ENCODE results near the gene TMA7B.
A peak's percentile ranks its signal among the peaks of the same experiment; 100 is the strongest.
"Not testable (repeated sequence)": the region's sequence is repeated elsewhere in the genome, so short reads cannot be mapped to it uniquely, and the experiment has no call there.

The TMA7B gene

GRCh38 chr22:39979048-39979447, 18.9 kb downstream of the TMA7B start:
- no peaks in the 10 kb centered on the region for H3K27me3 Mint-ChIP-seq
- peak overlapping the region in 1 of 2 donors; percentile 84 for H3K27ac Mint-ChIP-seq
- ATAC-seq = peak; percentile 80
- H3K4me1 Mint-ChIP-seq = peaks cover 31% of the 10 kb centered on the region
- no peak overlapping the region for H3K4me3 Mint-ChIP-seq
- no peaks in the 10 kb centered on the region for H3K9me3 Mint-ChIP-seq
- DNase-seq = no peak

GRCh38 chr22:39979458-39979857, 19.3 kb downstream of the TMA7B start:
- no peak overlapping the region for H3K27ac Mint-ChIP-seq
- ATAC-seq (no peak), DNase-seq (no peak)
- H3K9me3 Mint-ChIP-seq = no peaks in the 10 kb centered on the region
- H3K27me3 Mint-ChIP-seq = no peaks in the 10 kb centered on the region
- no peak overlapping the region for H3K4me3 Mint-ChIP-seq
- H3K4me1 Mint-ChIP-seq = peaks cover 31% of the 10 kb centered on the region

GRCh38 chr22:39980596-39980995, 20.4 kb downstream of the TMA7B start:
- Mint-ChIP-seq H3K27ac (peak overlapping the region in 1 of 2 donors; percentile 22), H3K4me3 (no peak overlapping the region)
- ATAC-seq = peak; percentile 19

GRCh38 chr22:39983346-39983745, 23.1 kb downstream of the TMA7B start:
- H3K4me1 Mint-ChIP-seq = peaks cover 52% of the 10 kb centered on the region
- H3K9me3 Mint-ChIP-seq = no peaks in the 10 kb centered on the region
- H3K27me3 Mint-ChIP-seq = no peaks in the 10 kb centered on the region
- H3K4me3 Mint-ChIP-seq = no peak overlapping the region
- peak overlapping the region in 1 of 2 donors; percentile 8 for H3K27ac Mint-ChIP-seq
- ATAC-seq (no peak), DNase-seq (no peak)

More at GRCh38 chr22:39980596-39980995, 20.4 kb downstream of the TMA7B start:
- H3K4me1 Mint-ChIP-seq = peaks cover 41% of the 10 kb centered on the region
- H3K9me3 Mint-ChIP-seq = no peaks in the 10 kb centered on the region
- H3K27me3 Mint-ChIP-seq = no peaks in the 10 kb centered on the region
- no peak for DNase-seq

- no peaks in the 10 kb centered on the region for H3K27me3 Mint-ChIP-seq
- no peak for DNase-seq
- peaks cover 48% of the 10 kb centered on the region for H3K4me1 Mint-ChIP-seq
- peak overlapping the region in 1 of 2 donors; percentile 77 for H3K27ac Mint-ChIP-seq
- no peak for ATAC-seq
- H3K4me3 Mint-ChIP-seq = no peak overlapping the region
- H3K9me3 Mint-ChIP-seq = no peaks in the 10 kb centered on the region
These were observed 23.8 kb downstream of the TMA7B start for GRCh38 chr22:39984006-39984405.

- no peak overlapping the region for H3K27ac Mint-ChIP-seq
- no peaks in the 10 kb centered on the region for H3K9me3 Mint-ChIP-seq
- H3K4me1 Mint-ChIP-seq = peaks cover 40% of the 10 kb centered on the region
- ATAC-seq = no peak
- no peak for DNase-seq
- H3K4me3 Mint-ChIP-seq = no peak overlapping the region
- H3K27me3 Mint-ChIP-seq = no peaks in the 10 kb centered on the region
These were observed 24.5 kb downstream of the TMA7B start for GRCh38 chr22:39984746-39985145.

- DNase-seq = peak; percentile 42 to 51
- no peaks in the 10 kb centered on the region for H3K27me3 Mint-ChIP-seq
- H3K9me3 Mint-ChIP-seq = no peaks in the 10 kb centered on the region
- H3K4me1 Mint-ChIP-seq = peaks cover 33% of the 10 kb centered on the region
- peak; percentile 94 for ATAC-seq
- peak overlapping the region; percentile 16 to 24 for H3K4me3 Mint-ChIP-seq
- peak overlapping the region in 1 of 2 donors; percentile 78 for H3K27ac Mint-ChIP-seq
These were observed 25.3 kb downstream of the TMA7B start for GRCh38 chr22:39985383-39986035.

GRCh38 chr22:39988386-39989114, 28.4 kb downstream of the TMA7B start:
- H3K9me3 Mint-ChIP-seq = no peaks in the 10 kb centered on the region
- no peak for ATAC-seq
- no peak for DNase-seq
- H3K4me3 Mint-ChIP-seq = no peak overlapping the region
- peaks cover 29% of the 10 kb centered on the region for H3K4me1 Mint-ChIP-seq
- H3K27ac Mint-ChIP-seq = peak overlapping the region in 1 of 2 donors; percentile 35
- H3K27me3 Mint-ChIP-seq = no peaks in the 10 kb centered on the region

- Mint-ChIP-seq H3K27me3 (no peaks in the 10 kb centered on the region), H3K4me3 (no peak overlapping the region), H3K9me3 (no peaks in the 10 kb centered on the region), H3K27ac (no peak overlapping the region), H3K4me1 (peaks cover 34% of the 10 kb centered on the region)
- ATAC-seq (no peak), DNase-seq (no peak)
These were observed 29.4 kb downstream of the TMA7B start for GRCh38 chr22:39989633-39990032.

- no peak overlapping the region for H3K4me3 Mint-ChIP-seq
- no peak overlapping the region for H3K27ac Mint-ChIP-seq
- H3K27me3 Mint-ChIP-seq = no peaks in the 10 kb centered on the region
- no peak for ATAC-seq
- H3K4me1 Mint-ChIP-seq = peaks cover 23% of the 10 kb centered on the region
- no peak for DNase-seq
- H3K9me3 Mint-ChIP-seq = no peaks in the 10 kb centered on the region
These were observed 30.5 kb downstream of the TMA7B start for GRCh38 chr22:39990686-39991085.

- peaks cover 5% of the 10 kb centered on the region for H3K27me3 Mint-ChIP-seq
- DNase-seq (no peak), ATAC-seq (no peak)
- no peaks in the 10 kb centered on the region for H3K9me3 Mint-ChIP-seq
- no peak overlapping the region for H3K4me3 Mint-ChIP-seq
- peaks cover 23% of the 10 kb centered on the region for H3K4me1 Mint-ChIP-seq
- no peak overlapping the region for H3K27ac Mint-ChIP-seq
These were observed 31.1 kb downstream of the TMA7B start for GRCh38 chr22:39991159-39991860.

GRCh38 chr22:39992088-39992826, 32.1 kb downstream of the TMA7B start:
- Mint-ChIP-seq H3K9me3 (no peaks in the 10 kb centered on the region), H3K27me3 (peaks cover 15% of the 10 kb centered on the region), H3K27ac (no peak overlapping the region), H3K4me3 (no peak overlapping the region), H3K4me1 (peaks cover 26% of the 10 kb centered on the region)
- DNase-seq (no peak), ATAC-seq (no peak)

- H3K4me1 Mint-ChIP-seq = peaks cover 26% of the 10 kb centered on the region
- not testable (repeated sequence) for DNase-seq, ATAC-seq, H3K27ac Mint-ChIP-seq, H3K4me3 Mint-ChIP-seq, H3K9me3 Mint-ChIP-seq
- peaks cover 21% of the 10 kb centered on the region for H3K27me3 Mint-ChIP-seq
These were observed 32.7 kb downstream of the TMA7B start for GRCh38 chr22:39992894-39993293.

- no peaks in the 10 kb centered on the region for H3K9me3 Mint-ChIP-seq
- H3K27me3 Mint-ChIP-seq = peaks cover 23% of the 10 kb centered on the region
- peak overlapping the region; percentile 5 to 89 for H3K27ac Mint-ChIP-seq
- peaks cover 26% of the 10 kb centered on the region for H3K4me1 Mint-ChIP-seq
- peak overlapping the region; percentile 68 to 71 for H3K4me3 Mint-ChIP-seq
- peak; percentile 36 to 58 for DNase-seq
- ATAC-seq = peak; percentile 78
These were observed 33.9 kb downstream of the TMA7B start for GRCh38 chr22:39994041-39994565.

Measured in stimulated activated naive CD8-positive, alpha-beta T cell treated with anti-CD3 and anti-CD28 coated beads, Interleukin-15, amount 100 ng/mL, for 72 hours (primary cell).